Measurements from ENCODE around the gene METTL9. TPM values are rescaled to one million over a fixed set of nuclear protein-coding genes. Genes with fewer than 3 reads are reported as not detected.
"Not testable (repeated sequence)": the region's sequence is repeated elsewhere in the genome, so short reads cannot be mapped to it uniquely, and the experiment has no call there.

Gene METTL9
- total RNA-seq, 2 experiments from 2014 or later = 86.6 to 93.4 TPM

DNA sequence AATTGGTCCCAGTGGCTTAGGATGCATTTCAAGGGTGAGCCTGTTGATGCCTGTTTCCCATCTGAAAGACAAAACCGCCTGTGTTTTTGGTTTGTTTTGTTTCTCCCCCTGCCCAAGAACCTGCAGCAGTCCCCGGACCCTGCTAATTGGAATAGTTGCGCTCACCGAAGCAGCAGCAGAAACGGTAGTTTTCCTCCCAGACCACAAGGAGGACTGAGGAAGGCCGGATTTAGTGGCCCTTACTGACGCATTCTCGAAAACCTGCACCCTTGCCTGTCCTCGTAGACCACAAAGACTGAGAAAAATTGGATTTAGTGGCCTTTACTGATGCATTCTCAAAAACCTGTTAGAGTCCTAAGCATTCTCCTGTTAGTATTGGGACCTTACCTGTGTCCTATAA is 36.3 kb downstream of the METTL9 start:
- H3K9me3 Mint-ChIP-seq (ENCODE audit: low read depth); CTCF ChIA-PET; ATAC-seq; DNase-seq; H3K4me3 Mint-ChIP-seq; H3K27me3 Mint-ChIP-seq; H3K36me3 Mint-ChIP-seq; H3K27ac Mint-ChIP-seq: not testable (repeated sequence)
- H3K4me1 Mint-ChIP-seq = peaks cover 26% of the 10 kb centered on the region

DNA sequence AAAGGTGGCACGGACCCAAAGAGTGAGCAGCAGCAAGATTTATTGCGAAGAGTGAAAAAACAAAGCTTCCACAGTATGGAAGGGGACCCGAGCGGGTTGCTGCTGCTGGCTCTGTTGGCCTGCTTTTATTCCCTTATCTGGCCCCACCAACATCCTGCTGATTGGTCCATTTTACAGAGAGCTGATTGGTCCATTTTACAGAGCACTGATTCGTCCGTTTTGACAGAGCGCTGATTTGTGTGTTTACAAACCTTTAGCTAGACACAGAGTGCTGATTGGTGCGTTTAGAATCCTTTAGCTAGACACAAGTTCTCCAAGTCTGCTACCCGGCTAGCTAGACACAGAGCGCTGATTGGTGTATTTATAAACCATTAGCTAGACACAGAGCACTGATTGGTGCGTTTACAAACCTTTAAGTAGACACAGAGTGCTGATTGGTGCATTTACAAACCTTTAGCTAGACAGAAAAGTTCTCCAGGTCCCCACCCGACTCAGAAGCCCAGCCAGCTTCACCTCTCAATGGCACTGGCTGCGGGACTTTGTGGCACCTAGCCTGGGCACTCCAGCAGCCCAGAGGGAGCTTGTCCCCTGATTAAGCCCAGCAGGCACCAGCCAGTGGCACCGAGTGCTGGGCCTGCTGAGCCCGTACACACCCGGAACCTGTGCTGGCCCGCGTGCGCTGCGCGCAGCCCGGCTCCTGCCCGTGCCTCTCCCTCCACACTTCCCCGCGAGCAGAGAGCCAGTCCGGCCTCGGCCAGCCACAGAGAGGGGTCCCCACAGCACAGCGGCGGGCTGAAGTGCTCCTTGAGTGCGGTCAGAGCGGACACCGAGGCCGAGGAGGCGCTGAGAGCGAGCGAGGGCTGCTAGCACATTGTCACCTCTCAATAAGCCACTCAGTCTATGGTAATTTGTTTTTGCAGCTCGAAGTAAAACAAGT is 37.9 kb downstream of the METTL9 start:
- no peak for DNase-seq
- CTCF ChIA-PET = interaction anchor here (0.9 to 7.2 kb wide), 8 partner anchors 16 to 71 kb away, joined by 3 to 99 read pairs (median 4); no protein-coding TSS in a partner anchor
- Mint-ChIP-seq H3K9me3 (ENCODE audit: low read depth) (no peaks in the 10 kb centered on the region), H3K27me3 (no peaks in the 10 kb centered on the region), H3K36me3 (peaks cover 8% of the 10 kb centered on the region), H3K4me1 (peaks cover 27% of the 10 kb centered on the region), H3K4me3 (no peak overlapping the region), H3K27ac (no peak overlapping the region)
- no peak for ATAC-seq

DNA sequence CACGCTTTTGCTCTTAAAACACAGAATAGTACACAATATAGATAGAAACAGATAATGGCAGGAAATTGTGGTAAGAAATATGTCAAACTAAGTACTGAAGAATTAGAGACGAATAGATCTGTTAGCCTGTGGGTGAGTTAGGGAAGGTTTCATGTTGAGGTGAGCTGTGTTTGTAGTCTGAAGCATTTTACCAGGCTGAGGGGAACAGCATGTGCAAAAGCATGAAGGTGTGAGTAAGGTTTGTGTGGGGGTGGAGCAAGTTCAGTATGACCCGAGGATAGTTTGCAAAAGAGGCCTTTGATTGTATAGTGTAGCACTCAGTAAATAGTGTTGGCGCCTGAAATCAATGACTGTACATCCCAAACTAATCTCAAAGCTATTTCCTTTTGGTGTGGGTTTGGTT is 39.2 kb downstream of the METTL9 start:
- ATAC-seq = peak; percentile 67
- no peaks in the 10 kb centered on the region for H3K27me3 Mint-ChIP-seq
- H3K27ac Mint-ChIP-seq = peak overlapping the region; percentile 79
- peak; percentile 51 for DNase-seq
- H3K36me3 Mint-ChIP-seq = peaks cover 8% of the 10 kb centered on the region
- H3K9me3 Mint-ChIP-seq (ENCODE audit: low read depth) = no peaks in the 10 kb centered on the region
- H3K4me1 Mint-ChIP-seq = peaks cover 27% of the 10 kb centered on the region
- H3K4me3 Mint-ChIP-seq = no peak overlapping the region
- CTCF ChIA-PET = interaction anchor here (0.6 to 7.2 kb wide), 10 partner anchors 17 to 1145 kb away, joined by 3 to 99 read pairs (median 8); partner anchors contain the start of gene METTL9

DNA sequence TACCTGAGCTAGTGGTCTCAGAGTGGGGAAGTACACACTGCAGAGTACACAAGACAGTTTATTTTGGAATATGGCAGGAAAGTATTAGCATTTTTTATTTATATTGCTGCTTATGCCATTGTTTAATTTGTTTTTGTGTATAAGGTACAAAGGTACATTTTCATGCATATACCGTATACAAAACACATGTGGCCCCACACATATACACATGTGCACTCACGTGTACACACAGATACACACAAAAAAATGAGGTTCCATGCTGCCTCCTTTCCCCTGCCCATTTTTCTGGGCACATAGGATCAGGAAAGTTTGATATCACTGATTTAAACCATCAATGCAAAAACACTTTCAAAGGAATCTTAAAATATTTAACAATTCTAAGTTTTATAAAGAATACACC is 40.1 kb downstream of the METTL9 start:
- CTCF ChIA-PET = interaction anchor here (0.6 to 7.2 kb wide), 13 partner anchors 18 to 84 kb away, joined by 3 to 99 read pairs (median 5); partner anchors contain the start of gene METTL9
- Mint-ChIP-seq H3K27me3 (no peaks in the 10 kb centered on the region), H3K36me3 (peaks cover 11% of the 10 kb centered on the region), H3K9me3 (ENCODE audit: low read depth) (no peaks in the 10 kb centered on the region), H3K4me3 (no peak overlapping the region), H3K27ac (no peak overlapping the region), H3K4me1 (peaks cover 34% of the 10 kb centered on the region)
- no peak for ATAC-seq
- no peak for DNase-seq

DNA sequence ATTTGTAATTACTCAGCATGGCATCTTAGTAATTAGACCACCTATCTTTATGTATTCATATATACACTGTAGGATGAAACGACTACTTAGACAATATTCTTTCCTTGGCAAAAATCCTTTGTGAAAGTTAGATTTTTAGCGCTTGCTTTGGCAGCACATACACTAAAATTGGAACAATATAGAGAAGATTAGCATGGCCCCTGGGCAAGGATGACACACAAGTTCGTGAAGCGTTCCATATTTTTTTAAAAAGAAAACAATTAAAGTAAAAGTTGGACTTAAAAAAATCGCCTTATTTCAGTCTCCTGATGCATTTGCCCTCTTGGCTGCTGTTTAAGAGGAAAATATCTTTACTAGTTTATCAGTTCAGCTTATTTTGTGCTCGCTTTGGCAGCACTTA is 42.5 kb downstream of the METTL9 start:
- CTCF ChIA-PET = interaction anchor here (1.3 to 7.2 kb wide), 7 partner anchors 12 to 88 kb away, joined by 3 to 99 read pairs (median 7); no protein-coding TSS in a partner anchor
- Mint-ChIP-seq H3K27ac (no peak overlapping the region), H3K9me3 (ENCODE audit: low read depth) (no peaks in the 10 kb centered on the region), H3K4me1 (peaks cover 55% of the 10 kb centered on the region), H3K27me3 (no peaks in the 10 kb centered on the region), H3K36me3 (peaks cover 4% of the 10 kb centered on the region), H3K4me3 (no peak overlapping the region)
- ATAC-seq = no peak
- no peak for DNase-seq

DNA sequence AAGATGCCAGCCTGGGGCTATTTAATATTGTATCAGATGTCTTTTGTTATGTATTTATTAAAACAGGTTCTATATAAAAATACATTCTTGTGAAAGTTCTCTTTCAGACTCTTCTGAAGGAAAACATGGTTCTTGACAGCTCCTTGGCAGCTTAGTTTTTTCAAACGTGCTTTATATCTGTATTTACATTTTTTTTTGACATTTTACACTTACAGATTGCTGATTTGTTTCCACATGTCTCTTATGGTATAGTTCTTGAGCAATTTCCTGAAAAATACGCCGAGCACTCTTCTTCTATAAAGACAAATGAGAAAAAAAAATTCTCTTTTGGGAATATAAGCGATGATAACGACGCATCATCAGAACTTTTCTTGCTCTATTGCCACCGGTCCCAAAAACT is 43.5 kb downstream of the METTL9 start:
- no peak for DNase-seq
- H3K36me3 Mint-ChIP-seq = peaks cover 6% of the 10 kb centered on the region
- ATAC-seq = no peak
- H3K27me3 Mint-ChIP-seq = no peaks in the 10 kb centered on the region
- no peaks in the 10 kb centered on the region for H3K9me3 Mint-ChIP-seq (ENCODE audit: low read depth)
- H3K4me3 Mint-ChIP-seq = no peak overlapping the region
- CTCF ChIA-PET = interaction anchor here (1.3 to 7.2 kb wide), 4 partner anchors 14 to 65 kb away, joined by 3 to 99 read pairs (median 30); no protein-coding TSS in a partner anchor
- H3K27ac Mint-ChIP-seq = no peak overlapping the region
- peaks cover 58% of the 10 kb centered on the region for H3K4me1 Mint-ChIP-seq

DNA sequence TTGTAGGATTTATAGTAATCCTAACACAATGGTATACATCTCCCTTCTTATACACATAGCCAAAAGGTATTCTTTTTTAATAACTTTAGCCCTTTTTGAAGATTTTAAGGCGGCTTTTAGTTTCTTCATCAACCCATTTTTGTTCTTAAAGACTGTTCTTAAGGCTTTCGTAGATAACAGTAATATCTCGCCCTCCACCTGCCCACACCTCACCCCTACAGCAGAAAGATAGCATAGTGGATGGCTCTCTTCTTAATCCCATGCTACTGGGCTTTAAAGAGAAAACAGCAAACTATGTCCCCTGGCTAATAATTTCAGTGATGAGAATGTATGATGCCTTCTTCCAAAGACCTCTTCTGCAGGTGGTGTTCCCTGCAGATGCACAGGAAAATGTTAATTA is 44.4 kb downstream of the METTL9 start:
- peaks cover 8% of the 10 kb centered on the region for H3K36me3 Mint-ChIP-seq
- no peak for ATAC-seq
- H3K9me3 Mint-ChIP-seq (ENCODE audit: low read depth) = no peaks in the 10 kb centered on the region
- no peak overlapping the region for H3K27ac Mint-ChIP-seq
- H3K4me3 Mint-ChIP-seq = no peak overlapping the region
- DNase-seq = no peak
- no peaks in the 10 kb centered on the region for H3K27me3 Mint-ChIP-seq
- CTCF ChIA-PET = interaction anchor here (1.0 to 5.4 kb wide), 6 partner anchors 14 to 61 kb away, joined by 3 to 46 read pairs (median 4); no protein-coding TSS in a partner anchor
- peaks cover 59% of the 10 kb centered on the region for H3K4me1 Mint-ChIP-seq

DNA sequence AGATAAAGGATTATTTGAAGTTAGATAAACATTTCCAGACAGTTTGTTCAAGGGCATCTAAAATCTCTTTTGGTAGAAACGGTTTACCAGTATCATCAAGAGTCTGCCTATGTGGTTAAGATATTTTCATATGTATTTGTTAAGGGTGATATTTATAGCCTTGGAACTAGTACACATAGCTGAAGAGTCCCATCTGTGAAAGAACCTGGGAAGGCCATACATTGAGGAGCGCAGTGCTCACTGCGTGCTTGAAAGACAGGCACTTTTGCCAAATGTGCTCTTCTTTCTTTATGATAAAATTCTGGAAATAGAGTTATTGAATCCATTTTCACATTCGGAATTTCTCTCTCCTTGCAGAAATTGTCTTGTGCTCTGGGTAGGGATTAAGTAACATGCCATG is 45.3 kb downstream of the METTL9 start:
- H3K36me3 Mint-ChIP-seq = peaks cover 8% of the 10 kb centered on the region
- DNase-seq = no peak
- H3K4me1 Mint-ChIP-seq = peaks cover 52% of the 10 kb centered on the region
- peak overlapping the region; percentile 91 for H3K27ac Mint-ChIP-seq
- H3K9me3 Mint-ChIP-seq (ENCODE audit: low read depth) = no peaks in the 10 kb centered on the region
- peak overlapping the region; percentile 68 for H3K4me3 Mint-ChIP-seq
- ATAC-seq = no peak
- H3K27me3 Mint-ChIP-seq = no peaks in the 10 kb centered on the region
- CTCF ChIA-PET = interaction anchor here (1.0 to 5.4 kb wide), 8 partner anchors 13 to 63 kb away, joined by 3 to 46 read pairs (median 6); no protein-coding TSS in a partner anchor

DNA sequence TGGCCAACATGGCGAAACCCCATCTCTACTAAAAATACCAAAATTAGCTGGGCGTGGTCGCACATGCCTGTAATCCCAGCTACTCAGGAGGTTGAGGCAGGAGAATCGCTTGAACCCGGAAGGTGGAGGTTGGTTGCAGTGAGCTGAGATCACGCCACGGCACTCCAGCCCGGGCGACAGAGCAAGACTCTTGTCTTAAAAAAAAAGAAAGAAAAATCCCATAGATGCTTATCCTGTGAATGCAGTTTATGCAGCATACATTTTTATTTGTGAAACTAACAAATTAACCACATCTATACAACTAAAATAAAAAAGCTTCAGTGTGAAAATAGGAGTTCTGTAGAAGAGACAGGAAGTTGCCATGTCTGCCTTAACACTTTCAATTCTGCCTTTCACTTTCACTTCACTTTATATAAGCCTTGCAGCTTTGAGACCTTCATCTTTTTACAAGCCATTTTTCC is 45.9 kb downstream of the METTL9 start:
- CTCF ChIA-PET = interaction anchor here (0.7 to 5.4 kb wide), 15 partner anchors 11 to 543 kb away, joined by 3 to 46 read pairs (median 5); no protein-coding TSS in a partner anchor
- no peaks in the 10 kb centered on the region for H3K27me3 Mint-ChIP-seq
- DNase-seq (peak; percentile 58), ATAC-seq (peak; percentile 45)
- peaks cover 56% of the 10 kb centered on the region for H3K4me1 Mint-ChIP-seq
- peak overlapping the region; percentile 68 for H3K4me3 Mint-ChIP-seq
- peaks cover 8% of the 10 kb centered on the region for H3K36me3 Mint-ChIP-seq
- H3K27ac Mint-ChIP-seq = peak overlapping the region; percentile 91
- no peaks in the 10 kb centered on the region for H3K9me3 Mint-ChIP-seq (ENCODE audit: low read depth)

DNA sequence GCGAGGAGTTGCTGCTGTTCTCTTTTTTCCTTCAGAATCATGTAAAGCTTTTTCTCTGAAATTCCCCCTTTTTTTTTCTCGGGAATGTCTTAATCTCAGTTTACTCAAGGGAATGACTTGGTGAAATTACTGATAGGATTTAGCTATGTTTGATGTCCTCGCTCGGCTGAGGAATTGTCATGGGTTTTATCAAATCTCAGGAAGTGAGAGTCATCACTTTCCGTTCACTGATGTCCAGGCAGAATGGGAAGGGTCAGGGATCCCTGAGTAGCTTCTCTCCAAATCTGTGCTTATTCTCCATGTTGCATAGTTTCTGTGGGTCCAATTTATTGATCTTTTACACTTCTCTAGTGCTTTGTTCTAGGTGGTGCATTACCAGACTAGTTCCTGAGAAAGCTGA is 46.7 kb downstream of the METTL9 start:
- CTCF ChIA-PET = interaction anchor here (0.8 to 5.4 kb wide), 11 partner anchors 10 to 106 kb away, joined by 3 to 46 read pairs (median 5); no protein-coding TSS in a partner anchor
- Mint-ChIP-seq H3K4me1 (peaks cover 55% of the 10 kb centered on the region), H3K9me3 (ENCODE audit: low read depth) (no peaks in the 10 kb centered on the region), H3K36me3 (peaks cover 6% of the 10 kb centered on the region), H3K4me3 (peak overlapping the region; percentile 68), H3K27me3 (no peaks in the 10 kb centered on the region), H3K27ac (peak overlapping the region; percentile 91)
- DNase-seq = no peak
- no peak for ATAC-seq

DNA sequence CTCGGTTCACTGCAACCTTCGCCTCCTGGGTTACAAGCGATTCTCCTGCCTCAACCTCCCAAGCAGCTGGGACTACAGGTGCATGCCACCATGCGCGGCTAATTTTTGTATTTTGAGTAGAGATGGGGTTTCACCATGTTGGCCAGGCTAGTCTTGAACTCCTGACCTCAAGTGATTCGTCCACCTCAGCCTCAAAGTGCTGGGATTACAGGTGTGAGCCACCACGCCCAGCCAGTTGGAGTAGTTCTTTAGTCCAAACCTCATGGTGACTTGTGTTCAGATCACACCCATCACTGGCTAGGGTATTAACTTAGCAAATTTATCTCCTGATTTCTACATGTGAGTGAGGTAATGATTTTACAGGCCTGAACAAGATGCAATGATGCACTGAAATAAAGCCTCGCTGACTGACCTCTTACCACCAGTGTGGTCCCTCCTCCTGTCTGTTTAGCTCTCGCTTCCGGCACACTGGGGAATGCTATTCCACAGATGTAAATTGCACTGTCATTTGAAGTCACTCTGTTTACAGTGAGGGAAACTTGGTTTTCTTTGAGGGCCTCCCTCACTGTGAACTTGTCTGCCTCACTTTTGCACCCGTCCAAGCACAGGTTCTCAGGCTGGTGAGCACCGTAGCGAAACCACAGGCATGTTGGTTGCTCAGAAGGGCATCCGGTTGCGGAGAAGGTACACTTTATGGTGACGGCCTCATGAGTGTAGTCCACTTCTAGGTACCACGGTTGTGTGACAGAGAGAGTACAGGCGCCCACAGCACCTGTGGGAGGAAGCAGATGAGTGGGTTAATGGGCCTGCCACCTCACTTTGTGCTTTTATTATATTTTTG is 47.6 kb downstream of the METTL9 start:
- peak overlapping the region; percentile 40 for H3K4me3 Mint-ChIP-seq
- H3K4me1 Mint-ChIP-seq = peaks cover 55% of the 10 kb centered on the region

DNA sequence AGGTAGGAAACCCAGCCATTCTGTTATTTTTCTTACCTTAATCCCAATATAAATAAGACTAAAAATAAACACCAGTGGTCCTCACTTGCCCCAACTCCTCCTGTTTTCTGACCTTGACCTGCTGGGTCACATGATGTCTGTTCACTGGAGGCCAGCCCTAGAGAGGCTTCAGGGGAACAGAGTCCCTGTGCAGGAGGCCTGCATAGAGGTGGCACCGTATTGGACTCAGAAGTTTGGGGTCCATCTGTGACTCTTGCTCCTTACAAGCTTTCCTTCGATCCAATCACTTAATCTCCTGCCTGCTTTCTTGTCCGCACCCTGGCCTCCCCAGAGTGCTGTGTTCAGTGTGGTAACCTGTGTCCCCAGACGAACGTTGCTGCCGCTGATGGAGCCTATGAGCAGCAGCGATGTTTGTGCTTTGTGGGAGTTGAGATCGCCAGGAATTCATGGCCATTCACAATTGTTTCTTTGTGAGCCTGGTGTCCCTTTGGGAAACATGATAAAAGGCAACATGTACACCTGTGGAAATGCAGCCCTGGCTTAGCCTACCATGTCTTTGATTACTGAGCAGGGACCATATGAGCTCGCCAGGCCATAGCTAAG is 48.3 kb downstream of the METTL9 start:
- Mint-ChIP-seq H3K4me1 (peaks cover 55% of the 10 kb centered on the region), H3K27ac (peak overlapping the region; percentile 91), H3K27me3 (no peaks in the 10 kb centered on the region), H3K4me3 (no peak overlapping the region), H3K9me3 (ENCODE audit: low read depth) (no peaks in the 10 kb centered on the region), H3K36me3 (peaks cover 6% of the 10 kb centered on the region)
- no peak for DNase-seq
- CTCF ChIA-PET = interaction anchor here (0.9 to 5.4 kb wide), 5 partner anchors 10 to 61 kb away, joined by 3 to 46 read pairs (median 4); no protein-coding TSS in a partner anchor
- ATAC-seq = peak; percentile 14

More for the DNA sequence above, 47.6 kb downstream of the METTL9 start:
- Mint-ChIP-seq H3K27me3 (no peaks in the 10 kb centered on the region), H3K9me3 (ENCODE audit: low read depth) (no peaks in the 10 kb centered on the region), H3K27ac (peak overlapping the region; percentile 91), H3K36me3 (peaks cover 6% of the 10 kb centered on the region)
- DNase-seq (peak; percentile 95), ATAC-seq (peak; percentile 90)
- CTCF ChIA-PET = interaction anchor here (0.9 to 5.4 kb wide), 7 partner anchors 11 to 107 kb away, joined by 3 to 46 read pairs (median 6); no protein-coding TSS in a partner anchor

All from activated CD8-positive, alpha-beta memory T cell treated with anti-CD3 and anti-CD28 coated beads, Interleukin-2, amount 10 ng/mL, durations not matched to agents 7 days and 5 days (primary cell).